ENCODE data around the gene GSDME.
"Not testable (repeated sequence)": the region's sequence is repeated elsewhere in the genome, so short reads cannot be mapped to it uniquely, and the experiment has no call there.

The GSDME gene

DNA sequence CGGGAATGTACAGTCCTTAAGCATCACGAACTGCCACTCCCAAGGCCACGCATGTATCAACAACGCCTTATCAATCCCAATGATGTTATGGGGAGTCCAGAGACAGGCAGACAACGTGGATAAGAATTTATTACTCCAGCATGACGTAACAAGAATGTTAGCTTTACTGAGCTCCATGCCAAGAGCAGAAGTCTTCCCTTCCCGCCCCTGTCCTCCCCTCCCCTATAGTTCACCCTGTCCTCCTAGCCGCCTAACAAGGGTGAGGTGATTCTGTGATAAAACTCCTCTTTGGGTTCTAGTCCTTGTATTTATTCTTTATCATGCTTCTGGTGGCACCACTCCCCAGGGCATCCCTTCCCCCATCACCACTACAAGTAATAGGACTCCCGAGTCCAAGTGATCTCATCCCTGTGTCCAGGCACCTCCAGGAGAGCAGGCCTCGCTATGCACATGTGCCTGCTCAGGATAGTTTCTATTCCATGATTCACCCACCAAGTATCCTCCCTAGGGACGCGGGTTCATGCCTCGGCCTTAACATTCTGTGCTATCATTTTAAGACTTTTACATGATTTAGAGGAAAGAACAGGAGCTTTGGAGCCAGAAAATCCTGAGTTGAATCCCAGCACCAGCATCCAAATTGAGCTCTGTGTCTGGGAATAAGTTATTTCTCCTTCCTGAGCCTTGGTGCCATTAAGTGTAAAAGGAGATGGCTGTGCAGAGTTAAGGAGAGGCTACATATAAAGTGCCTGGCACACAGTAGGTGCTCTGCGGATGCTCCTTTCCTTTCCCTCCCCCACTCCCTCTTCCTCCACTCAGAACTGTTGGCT lies 15.4 kb downstream of the GSDME start:
- DNase-seq (ENCODE audit: low read depth in 2 of 2), result no peak

DNA sequence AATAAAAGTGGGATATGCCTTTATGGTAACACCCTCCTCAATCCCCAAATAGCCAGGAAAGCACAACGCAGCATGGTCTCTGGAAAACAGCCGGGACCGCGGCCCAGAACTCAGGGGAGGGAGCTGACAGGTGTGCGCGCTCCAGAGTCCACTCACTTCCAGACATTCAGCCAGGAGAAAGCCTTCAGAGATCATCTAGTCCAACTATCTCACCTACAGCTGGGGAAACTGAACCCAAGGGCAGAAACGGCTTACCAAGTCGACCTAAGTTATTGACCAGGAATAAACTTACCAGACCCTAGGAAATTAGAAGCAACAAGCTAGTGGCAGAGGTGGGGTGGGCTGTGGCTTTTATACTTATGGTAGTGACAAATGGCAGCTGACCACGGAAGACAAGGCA lies 16.4 kb downstream of the GSDME start:
- no peak for DNase-seq (ENCODE audit: low read depth in 2 of 2)

DNA sequence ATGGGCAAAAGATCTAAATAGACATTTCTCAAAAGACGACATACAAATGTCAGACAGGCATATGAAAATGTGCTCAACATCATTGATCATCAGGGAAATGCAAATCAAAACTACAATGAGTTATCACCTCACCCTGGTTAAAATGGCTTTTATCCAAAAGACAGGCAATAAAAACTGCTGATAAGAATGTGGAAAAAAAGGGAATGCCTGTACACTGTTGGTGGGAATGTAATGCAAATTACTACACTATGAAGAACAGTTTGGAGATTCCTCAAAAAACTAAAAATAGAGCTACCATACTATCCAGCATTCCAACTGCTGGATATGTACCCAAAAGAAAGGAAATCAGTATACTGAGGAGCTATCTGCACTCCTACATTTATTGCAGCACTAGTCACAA lies 18.0 kb downstream of the GSDME start:
- no peak for DNase-seq (ENCODE audit: low read depth in 2 of 2)

DNA sequence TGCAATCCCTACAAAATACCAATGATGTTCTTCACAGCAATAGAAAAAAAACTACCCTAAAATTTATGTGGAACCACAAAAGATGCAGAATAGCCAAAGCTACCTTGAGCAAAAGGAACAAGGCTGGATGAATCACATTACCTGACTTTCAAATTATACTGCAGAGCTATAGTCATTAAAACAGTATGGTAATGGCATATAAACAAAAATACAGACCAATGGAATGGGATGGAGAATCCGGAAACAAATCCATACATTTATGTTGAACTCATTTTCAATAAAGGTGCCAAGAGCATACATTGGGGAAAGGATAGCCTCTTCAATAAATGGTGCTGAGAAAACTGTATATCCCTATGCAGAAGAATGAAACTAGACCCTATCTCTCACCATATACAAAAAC lies 18.7 kb downstream of the GSDME start:
- DNase-seq (ENCODE audit: low read depth in 2 of 2), result no peak

DNA sequence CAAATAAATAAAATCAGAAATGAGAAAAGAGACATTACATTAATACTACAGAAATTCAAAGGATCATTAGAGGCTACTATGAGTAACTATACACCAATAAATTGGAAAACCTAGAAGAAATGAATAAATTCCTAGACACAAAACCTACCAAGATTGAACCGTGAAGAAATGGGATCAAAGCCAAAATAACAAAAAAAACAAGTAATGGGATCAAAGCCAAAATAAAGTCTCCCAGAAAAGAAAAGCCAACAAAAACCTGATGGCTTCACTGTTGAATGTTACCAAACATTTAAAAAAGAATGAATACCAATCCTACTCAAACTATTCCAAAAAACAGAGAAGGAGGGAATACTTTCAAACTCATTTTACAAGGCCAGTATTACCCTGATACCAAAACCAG lies 20.0 kb downstream of the GSDME start:
- DNase-seq (ENCODE audit: low read depth in 2 of 2), result no peak

DNA sequence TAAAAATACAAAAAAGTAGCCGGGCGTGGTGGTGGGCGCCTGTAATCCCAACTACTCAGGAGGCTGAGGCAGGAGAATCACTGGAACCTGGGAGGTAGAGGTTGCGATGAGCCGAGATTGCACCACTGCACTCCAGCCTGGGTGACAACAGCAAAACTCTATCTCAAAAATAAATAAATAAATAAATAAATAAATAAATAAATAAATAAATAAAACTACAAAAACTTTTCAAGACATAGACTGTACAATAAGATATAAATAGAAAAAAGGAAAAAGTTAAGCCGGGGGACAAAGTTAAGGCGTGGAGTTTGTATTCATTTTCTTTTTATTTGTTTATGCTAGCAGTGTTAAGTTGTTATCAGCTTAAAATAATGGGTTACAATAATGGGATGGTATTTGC lies 21.7 kb downstream of the GSDME start:
- not testable (repeated sequence) for DNase-seq (ENCODE audit: low read depth in 2 of 2)

DNA sequence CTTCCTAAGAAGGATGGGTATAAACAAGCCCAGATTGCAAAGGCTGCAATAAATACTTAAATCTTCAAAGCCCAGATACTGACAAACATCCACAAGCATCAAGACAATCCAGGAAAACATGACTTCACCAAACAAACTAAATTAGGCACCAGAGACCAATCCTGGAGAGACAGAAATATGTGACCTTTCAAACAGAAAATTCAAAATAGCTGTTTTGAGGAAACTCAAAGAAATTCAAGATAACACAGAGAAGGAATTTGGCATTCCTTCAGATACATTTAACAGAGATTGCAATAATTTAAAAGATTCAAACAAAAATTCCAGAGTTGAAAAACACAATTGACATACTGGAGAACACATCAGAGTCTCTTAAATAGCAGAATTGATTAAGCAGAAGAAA lies 23.0 kb downstream of the GSDME start:
- DNase-seq (ENCODE audit: low read depth in 2 of 2), result no peak

DNA sequence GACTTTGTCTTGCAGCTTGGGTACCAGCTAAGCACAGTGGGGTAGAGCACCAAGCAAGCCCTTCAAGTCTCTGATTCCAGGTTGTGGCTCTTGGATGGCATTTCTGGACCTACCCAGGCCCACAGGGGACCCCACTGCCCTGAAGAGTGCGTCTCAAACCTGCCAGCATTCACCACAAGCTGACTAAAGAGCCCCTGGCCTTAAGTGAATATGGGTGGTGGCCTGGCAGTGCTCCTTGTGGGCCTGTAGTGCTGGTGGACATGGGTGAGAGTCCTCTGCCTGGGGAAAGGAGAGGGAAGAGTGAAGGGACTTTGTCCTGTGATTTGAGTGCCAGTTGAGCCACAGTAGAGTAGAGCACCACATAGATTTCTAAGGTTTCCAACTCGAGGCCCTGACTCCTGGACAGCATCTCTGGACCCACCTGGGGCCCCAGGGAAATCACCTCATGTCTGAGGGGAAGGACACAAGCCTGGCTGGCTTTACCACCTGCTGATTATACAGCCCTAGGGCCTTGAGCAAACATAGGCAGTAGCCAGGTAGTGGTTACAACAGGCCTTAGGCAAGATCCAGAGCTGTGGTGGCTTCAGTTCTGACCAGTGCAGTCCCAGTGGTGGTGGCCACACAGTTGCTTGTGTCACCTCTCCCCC lies 23.7 kb downstream of the GSDME start:
- no peak for DNase-seq (ENCODE audit: low read depth in 2 of 2)

DNA sequence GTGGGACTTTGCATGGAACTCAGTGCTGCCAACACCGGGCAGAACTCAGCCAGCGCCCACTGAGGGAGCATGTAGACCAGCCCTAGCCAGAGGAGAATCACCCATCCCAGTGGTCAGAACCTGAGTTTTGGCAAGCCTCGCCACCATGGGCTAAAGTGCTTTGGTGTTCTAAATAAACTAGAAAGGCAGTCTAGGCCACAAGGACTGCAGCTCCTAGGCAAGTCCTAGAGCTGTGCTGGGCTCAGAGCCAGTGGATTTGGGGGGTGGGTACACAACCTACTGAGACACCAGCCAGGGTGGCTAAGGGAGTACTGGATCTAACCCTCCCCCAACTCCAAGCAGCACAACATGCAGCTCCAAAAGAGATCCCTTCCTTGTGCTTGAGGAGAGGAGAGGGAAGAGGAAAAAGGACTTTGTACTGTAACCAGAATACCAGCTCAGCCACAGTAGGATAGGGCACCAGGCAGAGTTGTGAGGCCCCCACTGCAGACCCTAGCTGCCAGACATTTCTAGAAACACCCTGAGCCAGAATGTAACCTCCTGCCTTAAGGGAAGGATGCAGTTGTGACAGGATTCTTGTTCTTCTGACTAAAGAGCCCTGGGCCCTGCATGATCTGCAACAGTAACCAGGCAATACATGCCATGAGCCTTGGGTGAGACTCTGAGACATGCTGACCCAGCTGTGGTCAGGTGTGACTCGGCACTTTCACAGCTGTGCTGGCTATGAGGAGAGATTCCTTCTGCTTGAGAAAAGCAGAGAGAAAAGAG lies 24.4 kb downstream of the GSDME start:
- no peak for DNase-seq (ENCODE audit: low read depth in 2 of 2)

DNA sequence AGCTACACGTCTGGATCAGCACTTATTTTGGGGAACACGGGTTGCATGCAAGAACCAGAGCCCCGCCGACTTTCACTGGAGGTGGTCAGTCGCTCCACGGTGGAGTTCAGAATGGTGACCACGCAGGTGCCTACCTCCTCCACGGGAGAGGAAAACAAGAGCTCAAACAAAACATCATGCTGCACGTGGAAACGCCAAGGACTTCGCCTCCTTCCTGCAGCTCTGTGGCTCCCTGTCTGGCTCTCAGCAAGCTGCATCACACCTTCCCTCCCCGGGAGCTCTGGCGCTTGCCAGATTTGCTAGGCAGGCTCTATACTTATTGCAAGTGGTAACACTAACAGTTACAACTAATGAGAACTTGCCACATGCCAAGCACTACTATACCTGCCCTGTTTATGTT lies 26.0 kb downstream of the GSDME start:
- DNase-seq (ENCODE audit: low read depth in 2 of 2), result no peak

DNA sequence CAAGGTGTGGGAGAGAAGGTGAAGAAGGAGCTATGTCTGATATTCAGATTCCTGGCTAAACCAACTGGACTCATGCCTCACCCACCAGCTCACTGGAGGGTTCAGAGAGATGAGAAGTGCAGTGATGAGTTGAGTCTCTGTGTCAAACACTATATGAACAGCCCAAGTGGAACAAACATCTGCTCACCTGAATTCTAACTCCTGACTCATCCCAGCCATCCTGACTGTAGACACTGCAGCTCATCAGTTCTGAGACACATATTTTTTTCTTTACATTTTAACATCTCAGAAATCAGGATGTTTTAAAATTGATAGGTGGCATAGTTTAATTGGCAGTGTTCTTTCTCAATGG lies 27.3 kb downstream of the GSDME start:
- DNase-seq (ENCODE audit: low read depth in 2 of 2), result no peak

DNA sequence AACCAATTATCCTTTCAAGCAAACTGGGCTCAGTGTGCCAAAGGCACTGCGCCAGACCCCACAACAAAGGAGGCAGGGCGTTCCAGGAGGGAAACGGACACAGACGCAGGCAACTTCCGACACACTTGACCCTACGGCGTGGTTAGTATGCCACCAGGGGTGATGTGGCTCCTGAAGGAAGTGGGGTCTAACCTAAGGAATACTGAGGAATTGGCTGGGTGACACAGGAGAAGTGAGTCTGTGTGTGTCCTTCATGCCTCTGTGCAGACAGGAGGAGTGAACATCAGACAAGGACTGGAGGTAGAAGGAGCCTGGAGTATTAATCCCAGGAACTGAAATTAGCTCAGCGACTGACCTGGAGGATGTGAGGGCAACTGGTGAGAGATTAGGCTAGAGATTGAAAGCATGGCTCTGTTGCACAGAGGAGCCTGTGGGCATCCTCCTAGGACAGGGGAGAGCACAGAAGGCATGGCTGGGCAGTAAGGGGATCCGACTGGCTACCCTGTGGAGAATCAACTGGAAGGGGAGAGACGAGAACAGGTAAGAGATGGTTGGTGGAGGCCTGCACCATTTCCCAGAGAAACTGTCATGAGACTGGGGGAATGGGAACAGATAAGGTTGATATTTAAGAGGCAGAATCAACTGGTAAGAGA lies 27.8 kb downstream of the GSDME start:
- DNase-seq (ENCODE audit: low read depth in 2 of 2), result no peak

DNA sequence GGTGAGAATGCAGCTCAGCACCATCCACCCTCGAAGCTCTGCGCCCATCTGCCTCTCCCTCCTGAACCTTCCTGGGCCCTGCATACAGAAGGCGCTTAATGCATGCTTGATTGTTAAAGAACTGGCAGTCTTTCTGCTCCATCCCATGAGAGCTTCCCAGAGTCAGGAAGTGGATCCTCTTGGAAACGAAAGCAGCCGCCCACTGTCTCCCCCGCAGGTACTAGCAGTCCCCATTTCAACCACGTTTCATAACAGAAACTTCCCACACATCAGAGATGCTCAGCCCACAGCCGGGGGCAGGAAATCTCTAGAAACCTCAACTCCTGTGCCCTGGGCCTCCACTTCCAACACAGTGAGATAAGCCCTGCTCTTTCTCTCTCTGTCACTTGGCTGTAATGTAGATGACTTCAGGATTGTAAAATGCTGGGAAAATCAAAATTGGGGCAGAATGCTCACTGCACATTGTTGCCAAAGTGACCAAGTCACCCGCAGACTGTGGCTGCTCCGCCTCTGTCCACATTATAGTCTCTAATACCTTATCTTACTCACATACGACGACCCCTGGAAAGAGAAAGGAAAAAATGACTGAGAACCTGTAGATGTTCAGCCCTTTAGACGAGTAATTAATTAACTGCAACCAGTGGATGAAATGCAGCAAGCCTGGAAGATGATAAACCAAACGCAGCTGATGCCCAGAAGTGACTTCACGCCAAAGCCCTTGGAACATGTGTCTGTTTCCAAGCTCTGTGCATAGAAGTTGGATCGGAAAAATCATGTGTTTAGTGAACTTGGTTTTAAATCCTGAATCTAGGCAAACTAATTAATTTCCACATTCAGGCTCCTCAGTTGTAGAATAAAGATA lies 28.5 kb downstream of the GSDME start:
- DNase-seq (ENCODE audit: low read depth in 2 of 2), result no peak

DNA sequence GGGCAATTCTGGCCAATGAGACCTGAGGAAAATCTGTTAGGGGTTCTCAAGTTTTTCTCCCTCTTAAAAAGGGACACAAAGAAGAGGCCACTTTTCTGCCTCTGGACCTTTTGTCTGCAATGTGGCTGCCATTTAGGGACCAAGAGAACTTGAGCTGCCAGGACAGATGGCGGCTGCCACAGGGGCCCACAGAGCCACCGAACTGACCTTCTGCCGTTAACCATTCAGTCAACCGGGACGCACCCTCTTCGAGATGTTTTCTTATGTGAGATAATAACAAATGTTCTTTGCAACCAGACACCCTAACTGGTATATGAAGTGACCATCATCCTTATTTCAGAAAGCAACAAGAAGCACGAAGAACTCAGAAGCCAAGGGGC lies 29.2 kb downstream of the GSDME start:
- DNase-seq (ENCODE audit: low read depth in 2 of 2), result no peak

DNA sequence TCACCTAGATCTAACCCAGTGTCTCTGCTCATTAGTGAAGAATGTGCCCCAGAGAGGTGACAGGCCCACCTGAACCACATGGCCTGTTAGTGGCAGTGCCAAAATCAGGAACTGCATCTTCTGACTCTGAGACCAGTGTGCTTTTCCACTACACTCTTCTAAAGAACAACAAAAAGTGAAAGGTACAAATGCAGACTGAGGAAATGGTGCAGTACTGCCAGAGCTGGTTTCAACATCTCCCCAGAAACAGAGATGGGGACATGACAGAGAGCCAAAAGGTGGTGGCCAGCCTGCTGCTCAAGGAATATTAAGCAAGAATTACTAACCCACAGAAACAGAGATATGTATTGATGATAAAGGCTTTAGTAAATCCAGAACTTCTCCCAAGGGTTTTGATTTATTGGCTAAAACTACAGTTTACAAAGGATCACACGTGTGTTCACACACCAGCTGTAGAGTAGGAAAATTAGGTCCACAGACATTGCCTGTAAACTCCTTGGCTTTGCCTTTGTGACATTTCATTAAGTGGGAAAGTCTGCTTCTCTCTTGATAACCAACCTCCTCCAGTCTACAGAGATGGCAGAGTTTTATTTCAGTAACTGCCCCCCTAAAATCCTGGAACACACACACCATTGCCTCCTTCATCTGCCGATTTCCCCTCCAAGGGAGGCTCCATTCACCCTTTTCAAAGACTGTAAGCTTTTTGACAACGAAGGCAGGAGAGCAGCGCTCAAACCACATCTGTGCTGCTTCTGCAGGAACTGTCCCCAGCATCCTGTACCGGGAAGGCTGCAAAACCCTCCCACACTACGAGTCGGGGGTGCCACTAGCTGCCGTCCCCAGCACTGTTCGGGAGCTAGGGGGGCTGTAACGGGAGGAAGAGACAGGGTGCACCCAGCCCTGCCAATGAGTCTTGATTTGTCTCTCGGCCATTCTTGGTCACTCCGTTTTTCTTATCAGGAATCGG lies 29.8 kb downstream of the GSDME start:
- no peak for DNase-seq (ENCODE audit: low read depth in 2 of 2)

DNA sequence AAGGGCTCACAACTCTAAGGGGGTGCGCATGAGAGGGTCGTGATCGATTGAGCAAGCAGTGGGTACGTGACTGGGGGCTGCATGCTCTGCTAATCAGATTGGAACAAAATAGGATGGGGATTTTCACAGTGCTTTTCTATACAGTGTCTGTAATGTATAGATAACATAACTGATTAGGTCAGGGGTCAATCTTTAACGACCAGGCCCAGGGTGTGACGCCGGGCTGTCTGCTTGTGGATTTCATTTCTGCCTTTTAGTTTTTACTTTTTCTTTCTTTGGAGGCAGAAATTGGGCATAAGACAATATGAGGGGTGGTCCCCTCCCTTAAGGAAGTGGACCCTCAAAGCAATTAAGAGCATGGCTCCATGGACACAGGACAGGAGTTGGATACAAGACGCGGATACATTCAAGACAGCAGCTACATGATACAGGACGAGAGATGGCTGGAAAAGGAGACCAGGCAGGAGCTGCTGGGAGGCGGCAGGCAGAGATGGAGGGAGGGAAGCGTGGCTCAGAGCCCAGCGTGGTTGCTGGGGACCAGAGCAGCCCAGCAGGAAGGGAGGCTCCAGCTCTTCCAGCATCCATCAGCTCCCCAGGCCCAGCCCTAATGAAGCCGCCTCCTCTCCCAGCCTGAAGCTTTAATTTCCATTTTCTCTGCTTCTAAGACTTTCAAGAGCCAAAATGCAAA lies 31.6 kb downstream of the GSDME start:
- DNase-seq (ENCODE audit: low read depth in 2 of 2), result no peak

DNA sequence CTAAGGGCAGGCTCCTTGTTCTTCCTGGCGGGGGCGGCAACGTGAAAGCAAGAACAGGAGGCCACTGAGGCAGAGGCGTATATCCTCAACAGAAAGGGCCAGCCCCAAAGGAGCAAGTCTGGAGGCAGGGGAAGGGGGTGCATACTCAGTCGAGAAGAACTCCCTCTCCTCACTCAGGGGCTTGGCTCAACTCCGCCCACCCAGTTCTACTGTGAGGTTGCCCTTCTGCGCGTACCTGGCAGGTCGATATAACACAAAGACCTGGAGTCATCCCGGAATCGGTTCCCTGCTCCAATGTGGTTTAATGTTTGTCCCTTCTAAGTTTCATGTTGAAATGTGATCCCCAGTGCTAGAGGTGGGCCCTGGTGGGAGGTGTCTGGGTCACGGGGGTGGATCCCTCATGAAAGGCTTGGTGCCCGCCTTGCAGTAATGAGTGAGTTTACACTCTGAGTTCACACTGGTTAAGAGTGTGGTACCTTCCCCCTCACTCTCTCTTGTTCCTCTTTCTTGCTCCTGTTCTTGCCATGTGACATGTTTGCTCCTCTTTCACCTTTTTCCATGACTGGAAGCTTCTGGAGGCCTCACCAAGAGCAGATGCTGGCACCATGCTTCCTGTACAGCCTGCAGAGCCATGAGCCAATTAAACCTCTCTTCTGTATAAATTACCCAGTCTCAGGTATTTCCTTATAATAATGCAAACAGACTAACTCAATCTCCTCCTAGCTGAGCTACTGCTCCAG lies 32.6 kb downstream of the GSDME start:
- no peak for DNase-seq (ENCODE audit: low read depth in 2 of 2)

DNA sequence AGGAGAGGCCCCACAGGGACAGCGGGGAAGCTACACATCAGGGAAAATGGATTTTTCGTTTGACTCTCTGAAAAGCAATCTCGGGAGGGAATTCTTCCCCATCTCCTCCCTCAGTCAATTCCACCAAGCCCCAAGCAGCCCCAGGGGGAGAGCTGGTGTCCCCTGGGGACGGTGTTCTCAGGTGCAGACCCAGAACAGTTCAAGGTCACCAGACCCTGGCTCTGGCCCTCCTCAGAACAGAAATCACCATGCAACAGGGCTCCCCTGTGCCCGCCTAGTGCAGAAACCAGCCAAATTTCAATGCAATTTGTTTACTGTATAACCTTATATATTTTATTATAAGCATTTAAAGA lies 34.1 kb downstream of the GSDME start:
- DNase-seq (ENCODE audit: low read depth in 2 of 2), result no peak
